OCI-M1 (cell line): ENCODE data around the gene AHR.
A peak's percentile ranks its signal among the peaks of the same experiment; 100 is the strongest.

Source experiments
- DNase-seq: peaks from one replicate; lab custom pipeline; 2025; lab: John Stamatoyannopoulos, UW

The AHR gene

GRCh38 chr7:17298102-17298839 is at the start of gene AHR:
AHR (plus strand) TSS chr7:17298652; CDS start chr7:17299265, 613 bp downstream.
- DNase-seq = peak; percentile 92

DNA sequence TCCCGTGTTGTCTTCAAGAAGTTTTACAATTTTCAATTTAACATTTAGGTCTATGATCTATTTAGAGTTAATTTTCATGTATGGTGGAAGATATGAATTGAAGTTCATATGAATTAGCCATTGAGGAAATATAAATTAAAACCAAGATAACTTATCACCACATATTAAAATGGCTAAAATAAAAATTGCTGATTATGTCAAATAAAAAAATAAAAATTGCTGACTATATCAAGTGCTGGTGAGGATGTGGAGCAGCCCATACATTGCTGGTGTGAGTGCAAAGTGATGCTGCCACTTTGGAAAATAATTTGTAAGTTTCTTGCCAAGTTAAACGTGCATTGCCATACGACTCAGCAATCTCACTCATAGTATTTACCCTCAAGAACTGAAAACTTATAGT is 44.6 kb upstream of the AHR start:
- DNase-seq = no peak

GRCh38 chr7:17255926-17256325 is 42.5 kb upstream of the AHR start:
- peak; percentile 28 for DNase-seq

DNA sequence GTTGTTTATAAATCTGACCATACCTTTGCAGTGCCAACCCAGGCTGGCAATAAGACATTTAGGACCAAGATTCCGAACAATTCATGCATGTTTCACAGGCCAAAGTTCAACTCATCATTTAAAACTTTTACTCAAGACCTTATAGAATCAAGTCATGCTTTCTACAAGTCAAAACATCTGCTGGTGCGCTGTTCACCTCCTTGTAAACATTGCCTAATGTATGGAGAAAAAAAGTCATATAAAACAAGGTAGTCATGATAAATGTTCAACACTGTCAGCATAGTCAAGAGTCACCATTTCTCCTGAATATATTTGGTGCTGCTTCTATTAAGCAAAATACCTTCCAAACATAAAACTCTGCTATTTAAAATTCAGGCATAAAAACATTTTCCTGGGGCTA is 42.1 kb upstream of the AHR start:
- DNase-seq = no peak

GRCh38 chr7:17266565-17266964 is 31.9 kb upstream of the AHR start:
- DNase-seq = no peak

DNA sequence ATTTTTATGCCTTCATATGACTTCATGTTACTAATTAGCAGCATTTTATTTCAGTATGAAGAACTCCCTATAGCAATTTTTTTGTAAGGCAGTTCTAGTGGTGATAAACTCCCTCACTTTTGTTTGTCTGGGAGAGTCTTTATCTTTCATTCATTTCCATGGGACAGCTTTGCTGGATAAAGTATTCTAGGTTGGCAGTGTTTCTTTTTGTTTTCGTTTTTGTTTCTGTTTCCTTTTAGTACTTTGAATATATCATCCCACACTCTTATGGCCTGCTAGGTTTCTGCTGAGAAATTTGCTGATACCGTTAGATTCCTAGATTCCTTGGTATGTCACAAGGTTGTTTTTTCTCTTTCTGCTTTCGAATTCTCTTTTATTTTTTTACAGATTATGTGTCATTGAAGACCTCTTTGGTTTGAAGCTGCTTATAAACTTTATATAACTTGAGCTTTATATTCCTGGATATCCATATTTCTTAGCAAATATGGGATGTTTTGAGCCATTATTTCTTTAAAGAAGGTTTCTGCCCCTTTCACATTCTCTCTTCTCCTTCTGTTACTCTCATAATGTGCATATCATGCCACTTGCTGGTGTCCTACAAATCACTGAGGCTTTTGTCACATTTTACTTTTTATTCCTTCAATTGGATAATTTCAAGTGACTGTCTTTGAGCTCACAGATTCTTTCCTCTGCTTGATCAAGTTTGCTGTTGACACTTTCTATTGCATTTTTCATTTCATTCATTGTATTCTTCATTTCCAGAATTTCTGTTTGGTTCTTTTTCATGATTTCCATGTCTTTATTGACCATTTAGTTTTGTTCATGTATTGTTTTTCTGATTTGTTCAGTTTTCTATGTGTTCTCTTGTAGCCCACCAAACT is 28.9 kb upstream of the AHR start:
- DNase-seq = peak; percentile 42

GRCh38 chr7:17274551-17275245 is 23.8 kb upstream of the AHR start:
- DNase-seq = peak; percentile 87

DNA sequence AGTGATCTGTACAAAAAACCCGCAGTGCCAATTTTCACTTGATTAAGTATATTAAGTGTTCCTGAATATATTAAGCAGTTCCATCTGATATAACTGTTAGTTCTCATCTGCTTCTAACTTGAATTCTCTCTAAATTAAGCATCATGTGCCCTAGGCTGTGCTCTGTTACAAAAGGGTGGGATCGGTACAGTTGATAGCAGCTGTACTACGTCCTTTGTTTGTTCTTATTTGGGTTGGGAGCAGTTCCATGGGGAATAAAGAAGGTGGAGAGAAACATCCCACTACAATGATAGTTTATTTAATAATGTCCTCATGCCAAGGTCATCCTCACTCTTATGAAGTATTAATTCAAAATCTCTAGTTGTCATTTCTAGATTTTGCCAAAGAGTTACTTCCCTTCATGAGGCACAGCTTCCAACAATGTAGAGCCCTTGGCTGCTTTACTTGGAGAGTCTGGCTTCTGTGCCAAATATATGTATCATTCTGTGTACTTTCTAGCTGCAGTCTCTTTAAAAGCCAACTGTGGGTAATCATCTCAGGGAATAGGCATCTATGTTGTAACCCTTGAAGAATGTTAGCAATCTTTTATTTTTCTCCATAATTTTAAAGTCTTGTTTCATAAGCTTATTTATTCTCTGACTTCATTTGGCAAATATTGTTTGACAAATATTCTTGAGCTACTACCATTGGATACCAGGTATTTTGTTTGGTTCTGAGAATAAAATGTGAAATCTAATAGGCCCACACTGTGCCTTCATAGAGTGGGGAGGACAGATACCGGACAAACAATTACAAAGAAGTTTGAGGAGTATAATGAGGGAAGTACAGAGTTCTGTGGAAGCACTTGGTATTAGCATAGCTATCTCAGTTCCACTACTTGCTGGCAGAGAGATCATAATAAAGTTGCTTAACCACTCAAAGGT is 22.4 kb upstream of the AHR start:
- peak; percentile 45 for DNase-seq

GRCh38 chr7:17279061-17279460 is 19.4 kb upstream of the AHR start:
- DNase-seq = no peak

DNA sequence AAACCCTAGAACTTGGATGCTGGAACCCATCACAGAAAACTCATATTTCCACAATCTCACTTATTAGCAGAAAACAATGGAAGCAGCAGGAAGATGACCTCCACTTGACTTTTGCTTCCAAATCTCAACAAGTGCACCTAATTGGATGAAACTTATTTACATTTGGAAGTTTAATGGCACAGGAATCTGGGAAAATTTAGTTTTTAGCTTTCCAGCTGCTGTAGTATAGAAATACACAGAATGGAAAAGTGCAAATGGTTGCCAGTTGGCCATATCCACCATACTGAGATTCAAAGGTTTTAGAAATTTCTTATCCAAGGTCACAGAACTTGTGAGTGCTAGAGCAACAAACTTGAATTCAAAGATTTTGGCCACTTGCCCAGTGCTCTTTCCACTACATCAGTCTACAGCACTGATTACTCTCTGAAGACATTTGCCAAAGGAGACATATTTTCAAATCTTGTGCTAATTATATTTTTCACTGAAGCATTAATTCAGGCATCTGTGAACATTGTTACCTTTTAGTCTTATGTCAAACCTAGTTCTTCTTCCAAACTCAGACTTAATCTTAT is 9.3 kb upstream of the AHR start:
- DNase-seq = peak; percentile 43

DNA sequence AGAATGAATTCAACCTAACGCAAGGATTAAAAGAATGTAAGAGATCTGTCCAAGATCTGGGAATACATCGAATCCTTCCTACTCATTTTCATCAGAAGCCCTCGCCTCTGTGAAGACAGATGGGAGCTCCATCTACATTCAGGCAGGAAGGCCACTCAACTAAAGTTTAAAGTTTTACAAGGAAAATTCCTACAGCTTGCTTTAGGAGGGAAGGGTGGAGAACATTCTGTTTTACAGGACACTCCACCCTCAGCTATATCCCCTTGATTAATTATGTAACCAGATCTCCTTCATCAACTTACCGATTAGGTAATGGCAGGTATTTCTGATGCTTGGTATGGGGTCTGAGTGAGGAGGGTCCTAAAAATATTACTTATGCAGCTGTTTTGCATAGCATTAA is 5.6 kb upstream of the AHR start:
- DNase-seq = no peak

DNA sequence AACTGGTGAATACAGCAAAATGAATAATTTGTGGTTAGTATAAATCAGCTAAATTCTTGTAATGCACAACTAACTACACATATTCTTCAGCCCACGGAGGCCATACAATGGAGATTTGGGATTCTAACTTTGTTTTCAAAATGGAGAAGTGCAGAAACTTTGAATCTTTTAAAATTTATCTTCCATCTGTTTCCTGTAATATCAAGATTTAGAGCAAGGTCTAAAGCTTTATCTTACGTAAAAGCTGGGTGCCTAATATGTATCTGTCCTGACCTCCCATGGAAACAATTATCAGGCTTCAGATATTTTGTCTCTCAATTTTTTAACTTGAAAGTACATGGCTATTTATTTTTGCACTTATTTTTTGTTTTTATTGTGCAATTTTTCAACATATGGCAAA is 5.0 kb upstream of the AHR start:
- DNase-seq = no peak

- peak; percentile 64 for DNase-seq
These were observed 1.2 kb upstream of the AHR start for GRCh38 chr7:17297243-17297642.

GRCh38 chr7:17298840-17299482 is 509 bp downstream of the AHR start:
- peak; percentile 51 for DNase-seq

GRCh38 chr7:17299483-17299991 is 1.1 kb downstream of the AHR start:
- peak; percentile 59 for DNase-seq

- DNase-seq = no peak
These were observed 1.6 kb downstream of the AHR start for GRCh38 chr7:17300012-17300411.

- no peak for DNase-seq
These were observed 2.0 kb downstream of the AHR start for GRCh38 chr7:17300437-17300836.

GRCh38 chr7:17301471-17302456 is 3.3 kb downstream of the AHR start:
- peak; percentile 64 for DNase-seq

- DNase-seq = peak; percentile 76
These were observed 4.2 kb downstream of the AHR start for GRCh38 chr7:17302575-17303142.
